Measurements from ENCODE around the gene SLC29A1. TPM values are rescaled to one million over a fixed set of nuclear protein-coding genes. Genes with fewer than 3 reads are reported as not detected.
A peak's percentile ranks its signal among the peaks of the same experiment; 100 is the strongest.

Gene SLC29A1
- total and polyA plus RNA-seq, 9 of the 15 experiments (the other 6 are each of a cell fraction or from before 2014, with no cell fraction given) = 18.9 to 170 (median 57.7) TPM

GRCh38 chr6:44264154-44265006 is 41.0 kb downstream of the SLC29A1 start (continued):
- TF ChIP-seq FOXM1 (IDR thresholded peaks at IDR 0.05; ENCODE audit: low read depth) (no peak), FOXM1 (CRISPR knock-in tag; IDR thresholded peaks at IDR 0.05; ENCODE audit: low read depth) (no peak), SMAD1 (IDR thresholded peaks at IDR 0.05; ENCODE audit: low read depth, low read length, partially characterized antibody) (no peak), ZNF121 (CRISPR knock-in tag; conservative IDR thresholded peaks at IDR 0.05) (no peak), PHF8 (IDR thresholded peaks at IDR 0.05; ENCODE audit: borderline replicate concordance, low read length) (no peak), BHLHE40 (IDR thresholded peaks at IDR 0.05; ENCODE audit: low read length) (peak; percentile 84), NR1H2 (CRISPR knock-in tag; IDR thresholded peaks at IDR 0.05) (peak; percentile 54), ZNF165 (CRISPR knock-in tag; IDR thresholded peaks at IDR 0.05; ENCODE audit: borderline replicate concordance) (no peak), MECOM (CRISPR knock-in tag; IDR thresholded peaks at IDR 0.05) (no peak), CAMTA2 (CRISPR knock-in tag; conservative IDR thresholded peaks at IDR 0.05) (no peak), SMAD4 (CRISPR knock-in tag; conservative IDR thresholded peaks at IDR 0.05) (0 out of 2 replicates have a peak, but pooled peaks have one; percentile 26), COPS2 (conservative IDR thresholded peaks at IDR 0.05) (no peak), RNF219 (CRISPR knock-in tag; IDR thresholded peaks at IDR 0.05) (no peak), MITF (IDR thresholded peaks at IDR 0.05) (no peak), C11orf30 (IDR thresholded peaks at IDR 0.05; ENCODE audit: low read depth) (no peak), BMI1 (IDR thresholded peaks at IDR 0.05; ENCODE audit: low read length) (no peak), MIER1 (IDR thresholded peaks at IDR 0.05; ENCODE audit: low read depth) (0 out of 2 replicates have a peak, but pooled peaks have one; percentile 58), SP1 (CRISPR knock-in tag; IDR thresholded peaks at IDR 0.05) (peak; percentile 52), TAF15 (IDR thresholded peaks at IDR 0.05; ENCODE audit: low read depth, low read length) (no peak), ARID4B (CRISPR knock-in tag; IDR thresholded peaks at IDR 0.05) (no peak; the same call in 1 of the 2 replicates), PPARD (CRISPR knock-in tag; IDR thresholded peaks at IDR 0.05) (no peak)
